Measurements from ENCODE around the gene MIEN1. TPM values are rescaled to one million over a fixed set of nuclear protein-coding genes. Genes with fewer than 3 reads are reported as not detected.

MIEN1 gene
- total RNA-seq, 1 experiment from 2014 or later: 50.8 TPM

GRCh38 chr17:39744836-39745215 is 14.5 kb upstream of the MIEN1 start:
- peaks cover 12% of the 10 kb centered on the region for H3K23me2 ChIP-seq (ENCODE audit: insufficient read length, low read depth, low read length, poor library complexity, severe bottlenecking)
- no peak overlapping the region for H2BK20ac ChIP-seq (ENCODE audit: low read depth, low read length, poor library complexity, severe bottlenecking)
- H3K9ac ChIP-seq (ENCODE audit: extremely low read depth, insufficient read length, low read length): no peak overlapping the region
- H2AK5ac ChIP-seq (ENCODE audit: insufficient read length, low read length): no peak overlapping the region
- no peak overlapping the region for H3K23ac ChIP-seq (ENCODE audit: insufficient read length, low read depth, low read length)
- no peak overlapping the region for H4K8ac ChIP-seq (replicated peaks; ENCODE audit: insufficient read length, low read depth, low read length)
- H2BK120ac ChIP-seq (ENCODE audit: low read depth, low read length, poor library complexity, severe bottlenecking): no peak overlapping the region
- peaks cover 17 to 22% of the 10 kb centered on the region in 2 experiments for H3K4me1 Mint-ChIP-seq
- no peak overlapping the region for H2BK12ac ChIP-seq (ENCODE audit: insufficient read length, low read depth, low read length)
- peaks cover 3% of the 10 kb centered on the region; the same call in 1 of the 2 replicates for H3K4me1 ChIP-seq (ENCODE audit: insufficient read depth, low read length)
- no peak overlapping the region for H3K14ac ChIP-seq (ENCODE audit: insufficient read depth, low read length)
- H3K4ac ChIP-seq (ENCODE audit: low read depth, low read length): no peak overlapping the region
- no peak overlapping the region for H4K91ac ChIP-seq (ENCODE audit: insufficient read length, low read depth, low read length)
- no CpG with 5 or more reads among the region's 8 CpGs for WGBS (ENCODE audit: extremely low coverage, insufficient read length, low lambda C conversion rate)
- peak; percentile 31 for DNase-seq
- no peak overlapping the region for H3K4me3 Mint-ChIP-seq
- no peak overlapping the region for H3K18ac ChIP-seq (ENCODE audit: insufficient read length, low read depth, low read length)
- H4K5ac ChIP-seq (ENCODE audit: insufficient read length, low read depth, low read length): no peak overlapping the region
- H3K9me3 Mint-ChIP-seq: no peaks in the 10 kb centered on the region
- H3K27ac ChIP-seq (ENCODE audit: insufficient read length, low read depth, low read length): no peak overlapping the region
- no peaks in the 10 kb centered on the region for H3K27me3 Mint-ChIP-seq (ENCODE audit: low read depth)
- no peak overlapping the region for H3K56ac ChIP-seq (ENCODE audit: insufficient read length, low read depth, low read length)
- no peaks in the 10 kb centered on the region for H3K9me3 ChIP-seq (ENCODE audit: control insufficient read depth, low read depth, low read length)
- H3T11ph ChIP-seq (ENCODE audit: low read length): no peak overlapping the region
- H3K4me2 ChIP-seq (ENCODE audit: insufficient read depth, insufficient read length, low read length): no peak overlapping the region
- H2BK5ac ChIP-seq (ENCODE audit: insufficient read length, low read length): no peak overlapping the region
- H2BK15ac ChIP-seq (ENCODE audit: low read depth, low read length): no peak overlapping the region
- peaks cover 2% of the 10 kb centered on the region; the same call in 1 of the 2 replicates for H3K79me2 ChIP-seq (ENCODE audit: insufficient read depth, low read length)
- H3K27ac Mint-ChIP-seq: no peak overlapping the region; a peak in 1 of 7 replicates
- H3K27me3 ChIP-seq (ENCODE audit: insufficient read depth, low read length): no peaks in the 10 kb centered on the region
- H2AFZ ChIP-seq (ENCODE audit: low read length): no peak overlapping the region
- H4K20me1 ChIP-seq (ENCODE audit: control insufficient read depth, insufficient read depth, insufficient read length): no peaks in the 10 kb centered on the region
- no peaks in the 10 kb centered on the region for H3K79me1 ChIP-seq (ENCODE audit: insufficient read depth, low read depth, low read length, poor library complexity, severe bottlenecking)
- no peak for TF ChIP-seq CTCF (conservative IDR thresholded peaks at IDR 0.05)
- peaks cover 13 to 57% (median 50%) of the 10 kb centered on the region in 3 experiments; a peak in 6 of 7 replicates for H3K36me3 Mint-ChIP-seq (ENCODE audit: insufficient read depth in 1 of 3, low read depth in 3 of 3)

Data from H9 (cell line).